Measurements from ENCODE around the gene CCDC192.
A peak's percentile ranks its signal among the peaks of the same experiment; 100 is the strongest.

CCDC192 gene

DNA sequence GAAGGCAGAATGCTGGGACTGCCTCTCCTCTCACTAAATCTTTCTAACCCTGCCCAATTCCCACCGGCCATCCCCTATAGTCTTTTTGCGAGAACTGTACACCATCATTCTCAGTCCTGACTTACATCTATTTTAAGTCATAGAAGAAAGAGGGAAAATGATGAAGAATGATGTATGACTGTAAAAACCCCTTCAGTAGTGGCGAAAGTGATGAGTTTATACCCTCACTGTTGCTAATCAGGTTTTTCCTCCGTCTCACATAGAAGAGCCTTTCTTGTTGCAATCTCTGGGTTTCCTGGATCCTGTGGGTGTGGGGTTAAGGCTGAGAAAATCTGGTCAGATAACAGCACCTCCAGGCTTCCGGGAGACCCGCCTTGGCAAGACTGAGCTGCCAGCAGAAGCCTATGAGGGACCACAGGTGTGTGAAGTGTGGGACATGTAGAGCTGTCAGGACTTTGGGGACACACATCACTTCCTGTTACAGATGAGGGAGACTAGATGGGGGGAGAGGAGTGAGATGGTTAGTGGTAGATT, 233.3 kb downstream of the CCDC192 start:
- Histone ChIP-seq H3K9ac (ENCODE audit: low read depth in 1 of 2, low read length in 2 of 2) (no peak overlapping the region), H3K36me3 (ENCODE audit: control insufficient read depth in 1 of 2, insufficient read depth in 2 of 2, low read length in 2 of 2) (no peaks in the 10 kb centered on the region), H3K27me3 (ENCODE audit: control insufficient read depth in 1 of 2, insufficient read depth in 2 of 2, low read length in 2 of 2) (no peaks in the 10 kb centered on the region), H3K27ac (ENCODE audit: low read depth, low read length) (no peak overlapping the region), H3K4me3 (ENCODE audit: low read depth in 1 of 2, low read length in 2 of 2) (no peak overlapping the region), H3K9me3 (ENCODE audit: control insufficient read depth in 1 of 2, low read length in 2 of 2) (no peaks in the 10 kb centered on the region), H3K4me1 (ENCODE audit: control insufficient read depth in 1 of 2, insufficient read depth in 2 of 2, low read length in 2 of 2) (peaks cover 1 to 21% of the 10 kb centered on the region in 2 donors)

DNA sequence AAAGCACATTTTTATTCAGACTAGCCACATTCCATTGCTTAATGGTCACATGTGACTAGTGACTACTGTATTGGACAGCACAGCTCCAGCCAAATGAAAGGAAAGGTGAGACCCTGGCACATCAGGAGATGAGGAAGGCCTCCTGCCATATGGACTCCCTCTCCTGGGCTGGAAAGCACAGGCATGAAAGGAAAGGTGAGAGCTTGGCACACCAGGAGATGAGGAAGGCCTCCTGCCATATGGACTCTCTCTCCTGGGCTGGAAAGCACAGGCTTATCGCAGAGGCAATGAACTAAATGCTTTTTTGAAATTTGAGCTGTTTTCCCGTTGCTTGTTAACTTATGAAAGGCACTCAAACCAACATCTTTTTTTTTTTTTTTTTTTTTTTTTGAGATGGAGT, 235.6 kb downstream of the CCDC192 start:
- Histone ChIP-seq H3K9me3 (ENCODE audit: control insufficient read depth in 1 of 2, low read length in 2 of 2) (no peaks in the 10 kb centered on the region), H3K9ac (ENCODE audit: low read depth in 1 of 2, low read length in 2 of 2) (no peak overlapping the region), H3K36me3 (ENCODE audit: control insufficient read depth in 1 of 2, insufficient read depth in 2 of 2, low read length in 2 of 2) (no peaks in the 10 kb centered on the region), H3K4me3 (ENCODE audit: low read depth in 1 of 2, low read length in 2 of 2) (no peak overlapping the region), H3K4me1 (ENCODE audit: control insufficient read depth in 1 of 2, insufficient read depth in 2 of 2, low read length in 2 of 2) (peaks cover 4 to 42% of the 10 kb centered on the region in 2 donors), H3K27ac (ENCODE audit: low read depth, low read length) (no peak overlapping the region), H3K27me3 (ENCODE audit: control insufficient read depth in 1 of 2, insufficient read depth in 2 of 2, low read length in 2 of 2) (no peaks in the 10 kb centered on the region)

DNA sequence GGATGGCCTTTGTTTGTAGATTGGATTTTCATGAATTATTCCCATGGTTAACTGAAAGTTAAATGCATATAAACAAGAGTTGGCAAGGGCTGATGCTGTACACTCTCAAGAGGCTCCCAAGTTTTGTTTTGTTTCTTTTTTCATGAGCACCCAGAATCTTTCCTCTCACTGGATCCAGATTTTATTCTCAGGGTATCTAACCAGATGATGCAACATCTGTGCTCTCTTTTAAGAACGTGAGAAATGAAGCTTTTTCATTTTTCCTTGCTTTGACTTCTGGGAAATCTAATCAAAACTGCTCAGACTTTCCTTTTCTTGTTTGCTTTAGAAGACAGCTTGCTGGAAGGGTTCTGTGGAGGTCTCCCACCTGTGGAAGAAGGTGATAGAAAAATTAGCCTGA, 237.7 kb downstream of the CCDC192 start:
- Histone ChIP-seq H3K4me1 (ENCODE audit: control insufficient read depth in 1 of 2, insufficient read depth in 2 of 2, low read length in 2 of 2) (peaks cover 4 to 31% of the 10 kb centered on the region in 2 donors), H3K9me3 (ENCODE audit: control insufficient read depth in 1 of 2, low read length in 2 of 2) (no peaks in the 10 kb centered on the region), H3K27ac (ENCODE audit: low read depth, low read length) (no peak overlapping the region), H3K27me3 (ENCODE audit: control insufficient read depth in 1 of 2, insufficient read depth in 2 of 2, low read length in 2 of 2) (no peaks in the 10 kb centered on the region), H3K9ac (ENCODE audit: low read depth in 1 of 2, low read length in 2 of 2) (no peak overlapping the region), H3K4me3 (ENCODE audit: low read depth in 1 of 2, low read length in 2 of 2) (no peak overlapping the region), H3K36me3 (ENCODE audit: control insufficient read depth in 1 of 2, insufficient read depth in 2 of 2, low read length in 2 of 2) (no peaks in the 10 kb centered on the region)

DNA sequence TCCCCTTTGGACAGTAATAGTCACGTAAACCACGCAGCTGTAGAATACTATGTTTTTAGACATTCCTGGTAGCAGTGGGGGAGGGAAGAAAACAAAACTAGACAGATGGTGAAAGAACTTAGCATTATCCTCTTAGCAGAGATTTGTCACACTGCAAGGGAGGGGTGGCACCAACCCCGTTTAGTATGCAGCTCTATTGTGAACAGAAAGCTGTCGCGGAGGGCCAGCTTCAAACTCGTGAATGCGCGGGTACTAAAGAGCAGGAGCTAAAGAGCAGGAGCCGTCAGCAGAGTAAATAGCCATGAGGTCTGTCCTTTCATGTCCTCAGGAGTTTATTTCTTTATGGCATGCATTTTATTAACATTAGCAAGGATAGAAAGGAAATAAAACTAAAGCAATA, 238.5 kb downstream of the CCDC192 start:
- peak overlapping the region in 1 of 2 donors; percentile 3 for H3K9ac ChIP-seq (ENCODE audit: low read depth in 1 of 2, low read length in 2 of 2)
- H3K4me3 ChIP-seq (ENCODE audit: low read depth in 1 of 2, low read length in 2 of 2), result peak overlapping the region; percentile 16 to 44
- H3K9me3 ChIP-seq (ENCODE audit: control insufficient read depth in 1 of 2, low read length in 2 of 2), result no peaks in the 10 kb centered on the region
- H3K27ac ChIP-seq (ENCODE audit: low read depth, low read length), result no peak overlapping the region
- peaks cover 4 to 28% of the 10 kb centered on the region in 2 donors for H3K4me1 ChIP-seq (ENCODE audit: control insufficient read depth in 1 of 2, insufficient read depth in 2 of 2, low read length in 2 of 2)
- H3K36me3 ChIP-seq (ENCODE audit: control insufficient read depth in 1 of 2, insufficient read depth in 2 of 2, low read length in 2 of 2), result no peaks in the 10 kb centered on the region
- H3K27me3 ChIP-seq (ENCODE audit: control insufficient read depth in 1 of 2, insufficient read depth in 2 of 2, low read length in 2 of 2), result no peaks in the 10 kb centered on the region

DNA sequence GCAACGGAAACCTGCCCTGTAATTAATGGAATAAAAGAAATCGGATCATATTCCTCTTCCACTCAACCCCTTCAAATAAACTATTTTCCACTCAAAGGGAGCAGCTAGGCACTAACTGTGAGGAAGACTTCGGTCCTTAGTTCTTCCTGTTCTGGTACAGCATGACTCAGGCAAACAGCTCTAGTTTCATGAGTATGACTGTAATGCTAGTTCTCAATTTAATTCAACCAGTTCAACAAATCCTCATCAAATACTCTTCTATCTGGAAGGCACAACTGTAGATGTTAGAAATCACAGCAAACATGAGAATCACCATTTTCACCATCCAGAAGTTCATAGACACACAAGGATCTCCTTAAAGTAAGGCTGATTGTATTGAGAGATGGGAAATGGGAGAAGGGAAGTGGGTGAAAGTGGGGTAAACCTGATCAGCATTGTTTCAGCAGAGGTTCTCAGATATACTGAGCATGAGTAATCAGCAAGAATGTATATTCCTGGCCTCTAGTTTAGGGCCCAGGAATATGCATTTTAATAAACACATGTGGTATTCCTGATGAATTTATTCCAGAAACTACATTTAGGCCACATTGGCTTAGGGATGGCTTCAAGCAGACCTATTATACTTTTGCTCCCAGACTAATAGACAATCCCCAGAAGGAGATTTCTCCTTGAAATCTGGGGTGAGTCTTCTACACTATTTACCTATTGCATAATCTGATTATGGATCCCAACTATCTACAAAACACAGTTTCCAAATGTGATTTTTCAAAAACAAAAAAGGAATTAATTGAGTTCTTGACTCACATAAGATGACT, 239.3 kb downstream of the CCDC192 start:
- Histone ChIP-seq H3K9me3 (ENCODE audit: control insufficient read depth in 1 of 2, low read length in 2 of 2) (no peaks in the 10 kb centered on the region), H3K9ac (ENCODE audit: low read depth in 1 of 2, low read length in 2 of 2) (no peak overlapping the region), H3K27ac (ENCODE audit: low read depth, low read length) (no peak overlapping the region), H3K27me3 (ENCODE audit: control insufficient read depth in 1 of 2, insufficient read depth in 2 of 2, low read length in 2 of 2) (no peaks in the 10 kb centered on the region), H3K4me1 (ENCODE audit: control insufficient read depth in 1 of 2, insufficient read depth in 2 of 2, low read length in 2 of 2) (peaks cover 4 to 27% of the 10 kb centered on the region in 2 donors), H3K4me3 (ENCODE audit: low read depth in 1 of 2, low read length in 2 of 2) (no peak overlapping the region), H3K36me3 (ENCODE audit: control insufficient read depth in 1 of 2, insufficient read depth in 2 of 2, low read length in 2 of 2) (no peaks in the 10 kb centered on the region)

DNA sequence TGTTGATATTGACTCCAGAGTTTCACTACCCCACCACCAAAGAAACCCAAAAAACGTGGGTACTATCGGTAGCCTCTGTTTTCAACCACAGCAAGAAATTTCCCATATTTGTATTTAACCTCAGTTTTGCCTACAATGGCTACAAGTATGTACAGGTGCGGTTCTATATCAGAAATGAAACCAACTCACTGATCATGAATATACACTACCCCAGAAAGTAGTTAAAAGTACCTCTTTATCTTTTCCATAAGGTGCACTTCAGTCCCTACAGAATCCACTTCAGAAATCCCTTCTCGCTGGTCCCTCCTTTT, 239.8 kb downstream of the CCDC192 start:
- Histone ChIP-seq H3K9me3 (ENCODE audit: control insufficient read depth in 1 of 2, low read length in 2 of 2) (no peaks in the 10 kb centered on the region), H3K9ac (ENCODE audit: low read depth in 1 of 2, low read length in 2 of 2) (no peak overlapping the region), H3K27me3 (ENCODE audit: control insufficient read depth in 1 of 2, insufficient read depth in 2 of 2, low read length in 2 of 2) (no peaks in the 10 kb centered on the region), H3K4me3 (ENCODE audit: low read depth in 1 of 2, low read length in 2 of 2) (no peak overlapping the region), H3K36me3 (ENCODE audit: control insufficient read depth in 1 of 2, insufficient read depth in 2 of 2, low read length in 2 of 2) (no peaks in the 10 kb centered on the region), H3K27ac (ENCODE audit: low read depth, low read length) (no peak overlapping the region), H3K4me1 (ENCODE audit: control insufficient read depth in 1 of 2, insufficient read depth in 2 of 2, low read length in 2 of 2) (peaks cover 4 to 27% of the 10 kb centered on the region in 2 donors)

DNA sequence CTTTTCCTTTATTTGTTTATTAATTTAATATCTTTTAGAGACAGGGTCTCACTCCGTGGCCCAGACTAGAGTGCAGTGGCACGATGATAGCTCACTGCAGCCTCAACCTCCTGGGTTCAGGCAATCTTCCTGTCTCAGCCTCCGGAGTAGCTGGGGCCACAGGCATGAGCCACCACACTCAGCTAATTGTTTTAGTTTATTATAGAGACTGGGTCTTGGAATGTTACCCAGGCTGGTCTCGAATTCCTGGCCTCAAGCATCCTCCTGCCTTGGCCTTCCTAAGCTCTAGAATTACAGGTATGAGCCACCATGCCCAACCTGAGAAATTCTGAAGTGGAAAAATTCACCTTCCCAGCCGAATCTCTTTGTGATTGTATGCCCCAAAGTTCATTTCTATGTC, 240.9 kb downstream of the CCDC192 start:
- H3K27me3 ChIP-seq (ENCODE audit: control insufficient read depth in 1 of 2, insufficient read depth in 2 of 2, low read length in 2 of 2), result no peaks in the 10 kb centered on the region
- no peak overlapping the region for H3K9ac ChIP-seq (ENCODE audit: low read depth in 1 of 2, low read length in 2 of 2)
- no peak overlapping the region for H3K4me3 ChIP-seq (ENCODE audit: low read depth in 1 of 2, low read length in 2 of 2)
- peaks cover 4 to 27% of the 10 kb centered on the region in 2 donors for H3K4me1 ChIP-seq (ENCODE audit: control insufficient read depth in 1 of 2, insufficient read depth in 2 of 2, low read length in 2 of 2)
- no peaks in the 10 kb centered on the region for H3K9me3 ChIP-seq (ENCODE audit: control insufficient read depth in 1 of 2, low read length in 2 of 2)
- H3K27ac ChIP-seq (ENCODE audit: low read depth, low read length), result no peak overlapping the region
- H3K36me3 ChIP-seq (ENCODE audit: control insufficient read depth in 1 of 2, insufficient read depth in 2 of 2, low read length in 2 of 2), result no peaks in the 10 kb centered on the region

DNA sequence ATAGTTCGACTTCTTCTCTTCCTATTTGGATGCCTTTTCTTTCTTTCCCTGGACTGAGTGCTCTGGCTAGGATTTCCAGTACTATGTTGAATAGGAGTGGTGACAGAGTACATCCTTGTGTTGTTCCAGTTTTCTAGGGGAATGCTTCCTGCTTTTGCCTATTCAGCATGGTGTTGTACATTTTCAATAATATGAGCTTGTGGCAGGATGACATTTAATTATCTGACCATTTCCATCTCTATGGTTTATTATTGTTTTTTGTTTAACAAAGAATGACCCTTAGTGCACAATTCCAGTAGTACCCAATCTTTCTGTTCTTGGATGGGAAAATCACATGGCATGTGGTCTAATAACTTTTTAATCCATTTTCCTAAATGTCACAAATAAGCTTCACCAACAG, 244.8 kb downstream of the CCDC192 start:
- Histone ChIP-seq H3K27ac (ENCODE audit: low read depth, low read length) (no peak overlapping the region), H3K4me1 (ENCODE audit: control insufficient read depth in 1 of 2, insufficient read depth in 2 of 2, low read length in 2 of 2) (peaks cover 0 to 7% of the 10 kb centered on the region in 2 donors), H3K27me3 (ENCODE audit: control insufficient read depth in 1 of 2, insufficient read depth in 2 of 2, low read length in 2 of 2) (no peaks in the 10 kb centered on the region), H3K36me3 (ENCODE audit: control insufficient read depth in 1 of 2, insufficient read depth in 2 of 2, low read length in 2 of 2) (no peaks in the 10 kb centered on the region), H3K9me3 (ENCODE audit: control insufficient read depth in 1 of 2, low read length in 2 of 2) (no peaks in the 10 kb centered on the region), H3K9ac (ENCODE audit: low read depth in 1 of 2, low read length in 2 of 2) (no peak overlapping the region), H3K4me3 (ENCODE audit: low read depth in 1 of 2, low read length in 2 of 2) (no peak overlapping the region)

DNA sequence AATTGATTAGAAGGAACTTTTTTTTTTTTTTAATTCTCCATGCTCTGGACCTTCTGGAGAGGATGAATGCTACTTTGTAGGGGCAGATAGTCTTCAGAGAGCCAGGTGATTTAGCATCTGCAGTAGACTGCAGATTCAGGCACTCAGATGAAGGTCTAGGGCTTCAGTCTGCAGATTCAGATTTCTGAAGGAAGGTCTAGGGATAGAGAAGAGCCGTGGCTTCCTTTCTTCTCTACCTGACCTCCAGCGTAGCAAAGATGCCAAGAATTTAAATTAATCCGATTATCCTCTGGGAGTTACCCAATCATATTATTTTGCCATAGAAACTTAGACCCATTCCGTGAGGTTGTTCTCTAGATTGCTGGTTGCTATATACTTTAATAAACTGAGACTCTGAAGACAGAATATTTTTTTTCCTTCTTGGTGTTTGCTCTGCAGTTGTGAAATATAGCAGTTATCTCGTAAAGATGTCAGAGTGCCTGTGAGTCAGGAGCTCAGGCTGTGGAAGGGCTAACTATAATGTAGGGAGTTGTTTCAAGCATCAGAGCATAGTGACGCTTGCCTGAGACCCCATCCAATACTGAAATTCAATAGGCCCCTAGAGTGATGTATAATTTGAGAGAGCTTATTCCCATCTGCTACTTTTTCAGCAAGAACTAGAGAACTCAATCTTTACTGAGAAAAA, 247.7 kb downstream of the CCDC192 start:
- Histone ChIP-seq H3K27me3 (ENCODE audit: control insufficient read depth in 1 of 2, insufficient read depth in 2 of 2, low read length in 2 of 2) (no peaks in the 10 kb centered on the region), H3K9me3 (ENCODE audit: control insufficient read depth in 1 of 2, low read length in 2 of 2) (no peaks in the 10 kb centered on the region), H3K36me3 (ENCODE audit: control insufficient read depth in 1 of 2, insufficient read depth in 2 of 2, low read length in 2 of 2) (no peaks in the 10 kb centered on the region), H3K4me1 (ENCODE audit: control insufficient read depth in 1 of 2, insufficient read depth in 2 of 2, low read length in 2 of 2) (no peaks in the 10 kb centered on the region), H3K27ac (ENCODE audit: low read depth, low read length) (no peak overlapping the region), H3K9ac (ENCODE audit: low read depth in 1 of 2, low read length in 2 of 2) (no peak overlapping the region), H3K4me3 (ENCODE audit: low read depth in 1 of 2, low read length in 2 of 2) (no peak overlapping the region)

DNA sequence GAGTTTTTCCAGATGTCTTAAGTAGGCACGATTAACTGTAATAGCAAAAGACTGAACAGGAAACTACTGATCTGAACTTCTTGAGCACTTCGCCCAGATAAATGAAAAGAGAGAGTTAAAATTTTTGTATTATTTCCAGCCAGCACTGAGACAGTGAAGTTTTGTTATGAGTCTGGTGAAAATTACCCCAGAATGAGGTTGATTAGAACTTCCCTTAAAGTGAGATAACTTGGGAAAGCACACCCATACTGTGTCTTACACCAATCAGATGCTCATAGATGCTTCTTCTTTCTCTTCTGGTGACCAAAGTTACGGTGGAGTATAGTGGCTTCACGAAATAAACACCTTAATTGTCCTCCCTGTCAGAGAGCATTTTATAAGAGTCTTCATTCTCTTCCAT, 248.6 kb downstream of the CCDC192 start:
- H3K9me3 ChIP-seq (ENCODE audit: control insufficient read depth in 1 of 2, low read length in 2 of 2), result no peaks in the 10 kb centered on the region
- H3K27me3 ChIP-seq (ENCODE audit: control insufficient read depth in 1 of 2, insufficient read depth in 2 of 2, low read length in 2 of 2), result no peaks in the 10 kb centered on the region
- no peak overlapping the region for H3K27ac ChIP-seq (ENCODE audit: low read depth, low read length)
- H3K36me3 ChIP-seq (ENCODE audit: control insufficient read depth in 1 of 2, insufficient read depth in 2 of 2, low read length in 2 of 2), result no peaks in the 10 kb centered on the region
- no peak overlapping the region for H3K4me3 ChIP-seq (ENCODE audit: low read depth in 1 of 2, low read length in 2 of 2)
- no peaks in the 10 kb centered on the region for H3K4me1 ChIP-seq (ENCODE audit: control insufficient read depth in 1 of 2, insufficient read depth in 2 of 2, low read length in 2 of 2)
- H3K9ac ChIP-seq (ENCODE audit: low read depth in 1 of 2, low read length in 2 of 2), result no peak overlapping the region

Measured in duodenal mucosa (tissue), 2 donors.